GM12872 (cell line): Measurements from ENCODE around the gene CAPN2.

Experiments
- TF ChIP-seq, protein P1 (sequence below): IDR thresholded peaks from 3 replicates; pipeline ENCODE4 v1.5.1; 2011; ENCODE audit warnings: low read depth, mild to moderate bottlenecking, low read length, moderate library complexity; ENCODE audit not compliant: insufficient read depth

Gene CAPN2

DNA sequence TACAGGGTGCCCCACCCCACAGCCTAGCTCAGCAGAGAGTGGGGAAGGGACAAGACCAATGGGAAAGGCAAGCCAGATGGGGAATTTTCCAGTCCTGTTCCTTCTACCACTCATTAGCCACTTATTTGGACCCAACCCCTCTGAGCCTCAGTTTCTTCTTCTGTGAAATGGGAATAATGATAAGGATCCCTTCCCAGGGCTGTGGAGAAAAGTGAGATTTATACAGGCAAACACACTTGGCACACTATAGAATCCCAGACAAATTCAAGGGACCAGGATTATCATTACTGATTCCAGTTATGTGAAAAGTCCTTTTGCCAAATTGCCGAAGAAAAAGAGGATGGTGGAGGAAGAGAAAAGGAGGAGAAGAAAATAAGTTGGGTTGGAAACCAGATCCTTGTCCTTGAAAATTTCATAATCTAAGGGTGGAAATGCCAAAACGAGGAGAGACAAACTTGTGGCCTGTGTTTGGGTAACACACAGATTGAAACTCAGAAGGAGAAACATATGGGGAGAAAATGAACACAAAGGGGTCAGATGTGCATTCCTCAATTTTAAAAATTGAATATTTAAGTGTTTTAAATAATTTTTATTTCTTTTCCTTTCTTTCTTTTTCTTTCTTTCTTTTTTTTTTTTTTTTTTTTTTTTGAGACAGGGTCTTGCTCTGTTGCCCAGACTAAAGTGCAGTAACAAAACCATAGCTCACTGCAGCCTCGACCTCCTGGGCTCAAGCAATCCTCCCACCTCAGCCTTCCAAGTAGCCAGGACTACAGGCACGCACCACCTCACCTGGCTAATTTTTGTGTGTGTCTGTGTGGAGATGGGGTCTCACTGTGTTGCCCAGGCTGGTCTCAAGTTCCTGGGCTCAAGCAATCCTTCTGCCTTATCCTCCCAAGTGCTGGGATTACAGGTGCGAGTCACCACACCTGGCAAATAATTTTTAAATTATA, 9.6 kb downstream of the CAPN2 start:
- TF ChIP-seq, protein P1, sequence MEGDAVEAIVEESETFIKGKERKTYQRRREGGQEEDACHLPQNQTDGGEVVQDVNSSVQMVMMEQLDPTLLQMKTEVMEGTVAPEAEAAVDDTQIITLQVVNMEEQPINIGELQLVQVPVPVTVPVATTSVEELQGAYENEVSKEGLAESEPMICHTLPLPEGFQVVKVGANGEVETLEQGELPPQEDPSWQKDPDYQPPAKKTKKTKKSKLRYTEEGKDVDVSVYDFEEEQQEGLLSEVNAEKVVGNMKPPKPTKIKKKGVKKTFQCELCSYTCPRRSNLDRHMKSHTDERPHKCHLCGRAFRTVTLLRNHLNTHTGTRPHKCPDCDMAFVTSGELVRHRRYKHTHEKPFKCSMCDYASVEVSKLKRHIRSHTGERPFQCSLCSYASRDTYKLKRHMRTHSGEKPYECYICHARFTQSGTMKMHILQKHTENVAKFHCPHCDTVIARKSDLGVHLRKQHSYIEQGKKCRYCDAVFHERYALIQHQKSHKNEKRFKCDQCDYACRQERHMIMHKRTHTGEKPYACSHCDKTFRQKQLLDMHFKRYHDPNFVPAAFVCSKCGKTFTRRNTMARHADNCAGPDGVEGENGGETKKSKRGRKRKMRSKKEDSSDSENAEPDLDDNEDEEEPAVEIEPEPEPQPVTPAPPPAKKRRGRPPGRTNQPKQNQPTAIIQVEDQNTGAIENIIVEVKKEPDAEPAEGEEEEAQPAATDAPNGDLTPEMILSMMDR = no peak

DNA sequence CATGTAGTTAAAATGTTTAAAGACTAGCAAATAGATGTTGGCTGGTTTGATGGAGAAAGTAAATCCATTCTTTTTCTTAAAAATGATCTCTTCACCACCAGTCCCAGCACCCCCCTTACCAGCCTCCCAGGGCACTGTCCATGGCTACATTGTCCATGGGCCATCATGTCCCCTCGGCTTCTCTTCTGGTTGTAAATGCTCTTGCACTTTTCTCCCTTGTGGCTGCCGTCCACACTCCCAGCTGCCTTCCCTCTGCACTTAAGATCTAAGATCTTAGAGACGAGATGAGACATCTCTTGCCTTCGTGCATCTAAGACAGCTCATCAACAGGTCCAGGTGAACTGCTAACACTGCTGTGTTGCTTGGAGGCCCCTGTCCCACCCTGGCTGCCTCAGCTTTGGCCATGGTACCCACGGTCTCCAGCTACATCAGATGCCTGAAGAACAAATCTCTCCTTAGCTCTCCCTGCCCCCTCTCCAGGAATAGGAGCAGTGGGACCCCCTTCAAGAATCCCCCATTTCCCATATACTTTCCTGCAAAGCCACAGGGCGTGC, 11.1 kb downstream of the CAPN2 start:
- TF ChIP-seq, protein P1 = no peak

DNA sequence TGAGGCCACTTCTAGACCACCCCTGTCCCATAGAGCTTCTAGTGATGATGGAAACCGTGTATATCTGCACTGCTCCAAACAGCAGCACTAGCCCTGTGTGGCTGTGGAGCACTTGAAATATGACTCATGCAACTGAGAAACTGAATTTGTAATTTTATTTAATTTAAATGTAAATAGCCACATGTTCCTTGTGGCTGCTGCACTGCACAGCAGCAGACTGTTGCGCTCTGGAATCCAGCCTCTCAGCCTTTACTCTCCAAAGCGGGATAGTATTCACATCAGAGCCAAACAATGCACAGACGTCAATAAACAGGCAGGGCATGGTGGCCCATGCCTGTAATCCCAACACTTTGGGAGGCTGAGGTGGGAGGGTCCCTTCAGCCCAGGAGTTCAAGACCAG, 12.0 kb downstream of the CAPN2 start:
- TF ChIP-seq, protein P1 = no peak

DNA sequence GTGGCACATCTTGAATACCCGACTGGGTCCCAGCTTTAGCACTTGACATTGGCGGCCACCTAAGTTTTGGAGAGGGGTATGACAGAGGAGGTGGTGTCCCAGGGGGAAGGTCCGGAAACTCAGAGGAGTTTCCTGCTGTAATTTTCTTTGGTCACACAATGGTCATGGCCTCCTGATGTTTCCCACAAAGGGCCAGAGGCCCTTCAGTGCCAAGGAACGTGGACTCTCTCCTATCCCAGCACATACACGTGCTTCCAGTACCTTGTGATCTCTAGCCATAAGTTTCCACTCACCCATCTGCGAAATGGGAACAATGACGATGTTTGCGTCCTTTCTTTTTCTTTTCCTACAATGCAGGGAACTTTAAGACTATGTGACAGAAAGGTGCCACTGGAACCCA, 13.2 kb downstream of the CAPN2 start:
- TF ChIP-seq, protein P1 = no peak

DNA sequence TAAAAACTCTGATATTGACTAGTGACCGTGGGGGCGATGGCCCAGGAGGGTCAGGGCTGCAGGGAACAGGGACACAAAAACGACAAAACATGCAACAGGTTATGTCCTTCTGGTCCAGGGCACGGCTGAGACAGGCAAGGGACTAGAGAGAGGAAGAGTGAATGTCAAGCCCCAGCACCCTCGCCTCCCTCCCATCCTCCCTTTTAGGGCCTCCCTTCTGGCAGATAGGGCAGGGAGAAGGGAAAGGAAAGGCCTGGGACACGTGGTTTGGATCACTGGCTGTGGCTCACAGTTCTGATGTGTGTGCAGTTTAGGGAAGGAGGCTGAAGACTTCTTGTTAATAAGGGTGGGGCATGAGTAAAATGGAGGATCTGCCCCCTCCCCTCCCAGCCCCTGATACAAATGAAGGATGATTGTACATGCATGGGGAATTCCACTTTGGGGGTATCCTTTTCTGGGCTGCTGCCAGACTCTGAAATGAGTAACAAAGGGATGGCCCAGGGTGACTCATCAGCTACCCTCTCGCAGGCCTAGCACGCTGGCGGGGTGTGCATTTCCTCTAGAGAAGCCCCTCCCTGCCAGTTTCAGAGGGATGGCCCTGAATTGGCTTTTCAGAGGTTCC, 14.2 kb downstream of the CAPN2 start:
- TF ChIP-seq, protein P1 = no peak

DNA sequence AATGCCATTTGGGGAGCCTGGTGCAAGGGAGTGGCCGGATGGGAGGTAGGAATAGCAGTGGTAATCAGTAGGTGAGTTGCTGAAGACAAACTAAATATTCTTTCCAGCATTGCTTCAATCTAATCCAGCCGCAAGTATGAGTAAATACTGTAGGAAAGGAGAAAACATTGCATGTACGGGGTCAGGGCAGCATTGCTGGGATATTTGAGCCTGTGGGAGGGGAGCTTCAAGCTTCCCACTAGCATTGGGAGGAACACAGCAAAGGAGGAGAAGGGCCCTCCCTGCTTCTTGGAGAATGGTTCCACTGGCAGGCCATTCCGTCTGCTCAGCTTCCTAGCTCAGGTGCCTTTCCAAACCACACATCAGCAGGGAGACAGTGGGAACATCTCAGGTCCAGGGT, 15.2 kb downstream of the CAPN2 start:
- TF ChIP-seq, protein P1 = no peak

DNA sequence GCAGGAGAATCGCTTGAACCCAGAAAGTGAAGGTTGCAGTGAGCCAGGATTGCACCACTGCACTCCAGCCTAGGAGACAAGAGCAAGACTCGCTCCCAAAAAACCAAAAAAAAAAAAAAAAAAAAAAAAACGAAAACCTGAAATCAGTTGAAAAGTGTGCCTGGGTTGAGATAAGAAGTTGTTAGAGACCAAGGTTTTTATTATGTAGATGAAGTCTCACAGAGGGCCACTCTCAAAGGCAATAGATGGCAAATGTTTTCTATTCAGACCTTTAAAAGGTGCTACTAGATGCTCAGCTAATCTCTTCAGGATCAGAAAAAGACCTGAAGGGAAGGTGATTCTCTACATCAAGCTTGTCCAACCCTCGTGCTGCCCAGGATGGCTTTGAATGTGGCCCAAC, 17.6 kb downstream of the CAPN2 start:
- TF ChIP-seq, protein P1 = no peak
